ENCODE measurements around the gene ELFN2. TPM values are rescaled to one million over a fixed set of nuclear protein-coding genes. Genes with fewer than 3 reads are reported as not detected.

Gene ELFN2
- total and polyA plus RNA-seq, 2 experiments from 2014 or later: 0.40 to 0.53 TPM

DNA sequence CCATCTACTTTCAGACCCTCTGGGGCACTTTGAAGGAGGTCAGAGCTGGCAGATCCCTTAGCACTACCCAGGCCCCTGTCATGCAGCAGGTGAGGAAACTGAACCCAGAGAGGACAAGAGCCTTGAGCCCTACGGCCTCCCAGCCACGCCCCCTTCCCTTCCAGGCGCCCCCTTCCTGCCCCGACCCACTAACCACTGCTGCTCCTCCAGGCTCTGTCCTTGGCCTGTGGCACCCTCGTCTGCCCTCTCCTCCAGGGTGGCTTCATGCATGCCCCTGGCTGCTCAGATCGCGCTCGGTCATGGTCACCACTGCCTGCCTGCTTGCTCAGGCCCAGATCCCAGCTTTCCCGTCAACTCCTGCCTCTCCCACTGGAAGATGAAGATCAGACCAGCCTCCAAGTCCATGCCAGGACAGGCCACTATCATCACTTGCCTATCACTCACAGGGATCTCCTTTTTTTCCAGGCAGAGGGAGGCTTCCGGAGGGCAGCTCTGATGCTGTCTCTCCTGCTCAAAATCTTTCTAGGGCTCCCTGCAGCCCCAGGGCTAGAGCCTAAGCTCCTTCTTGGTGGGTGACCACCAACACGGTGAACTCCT, 30.7 kb downstream of the ELFN2 start:
- no peak overlapping the region for H2AFZ ChIP-seq
- no peak overlapping the region for H3K4me2 ChIP-seq
- H3K4me3 ChIP-seq: no peak overlapping the region
- H3K27ac ChIP-seq: no peak overlapping the region
- H3K27me3 ChIP-seq: no peaks in the 10 kb centered on the region
- H4K20me1 ChIP-seq (ENCODE audit: insufficient read depth, poor library complexity, severe bottlenecking): no peaks in the 10 kb centered on the region
- no peak for TF ChIP-seq EZH2phosphoT487 (IDR thresholded peaks at IDR 0.05; ENCODE audit: low read depth, severe bottlenecking, unreplicated experiment)
- TF ChIP-seq EZH2 (IDR thresholded peaks at IDR 0.05; ENCODE audit: borderline replicate concordance): no peak
- TF ChIP-seq CTCF (IDR thresholded peaks at IDR 0.05; ENCODE audit: poor library complexity): no peak
- H3K9me3 ChIP-seq (ENCODE audit: low read depth): no peaks in the 10 kb centered on the region
- peaks cover 13% of the 10 kb centered on the region for H3K4me1 ChIP-seq (ENCODE audit: insufficient read depth)
- no peak for DNase-seq (ENCODE audit: low spot score)
- 85% methylated on average over 7 of the region's 11 CpGs for WGBS (ENCODE audit: low lambda C conversion rate, missing lambda C conversion rate)
- no peaks in the 10 kb centered on the region for H3K36me3 ChIP-seq (replicated peaks; ENCODE audit: insufficient read depth, low read depth)
- no peaks in the 10 kb centered on the region for H3K9me2 ChIP-seq (replicated peaks; ENCODE audit: insufficient read depth)
- no peaks in the 10 kb centered on the region for H3K79me2 ChIP-seq

DNA sequence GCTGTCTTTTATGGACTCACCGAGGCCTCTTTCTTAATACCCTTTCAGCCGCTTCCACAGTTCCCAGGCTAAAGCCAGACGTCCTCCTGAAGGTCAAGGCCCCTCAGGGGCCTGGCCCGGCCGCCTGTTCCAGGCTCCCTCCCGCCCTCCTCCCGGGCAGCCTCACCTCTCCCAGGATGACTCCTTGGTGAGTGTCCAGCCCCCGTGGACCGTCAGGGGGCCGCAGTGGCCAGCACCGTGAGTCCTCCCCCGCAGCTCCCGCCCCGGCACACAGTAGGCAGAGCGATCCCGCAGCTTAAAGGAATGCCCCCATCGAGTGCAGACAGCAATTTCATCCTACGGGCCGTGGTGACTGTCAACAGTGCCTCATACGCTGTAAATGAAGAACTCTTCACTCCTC, 32.9 kb downstream of the ELFN2 start:
- Histone ChIP-seq H3K36me3 (replicated peaks; ENCODE audit: insufficient read depth, low read depth) (no peaks in the 10 kb centered on the region), H3K27ac (no peak overlapping the region), H3K9me3 (ENCODE audit: low read depth) (no peaks in the 10 kb centered on the region), H3K9me2 (replicated peaks; ENCODE audit: insufficient read depth) (no peaks in the 10 kb centered on the region), H2AFZ (no peak overlapping the region), H3K4me2 (no peak overlapping the region), H3K79me2 (no peaks in the 10 kb centered on the region), H3K4me1 (ENCODE audit: insufficient read depth) (no peaks in the 10 kb centered on the region), H3K4me3 (no peak overlapping the region), H4K20me1 (ENCODE audit: insufficient read depth, poor library complexity, severe bottlenecking) (no peaks in the 10 kb centered on the region), H3K27me3 (no peaks in the 10 kb centered on the region)
- TF ChIP-seq CTCF (IDR thresholded peaks at IDR 0.05; ENCODE audit: poor library complexity): no peak
- no peak for TF ChIP-seq EZH2 (IDR thresholded peaks at IDR 0.05; ENCODE audit: borderline replicate concordance)
- no peak for TF ChIP-seq EZH2phosphoT487 (IDR thresholded peaks at IDR 0.05; ENCODE audit: low read depth, severe bottlenecking, unreplicated experiment)
- DNase-seq (ENCODE audit: low spot score): no peak
- 74% methylated on average over 15 of the region's 20 CpGs for WGBS (ENCODE audit: low lambda C conversion rate, missing lambda C conversion rate)

DNA sequence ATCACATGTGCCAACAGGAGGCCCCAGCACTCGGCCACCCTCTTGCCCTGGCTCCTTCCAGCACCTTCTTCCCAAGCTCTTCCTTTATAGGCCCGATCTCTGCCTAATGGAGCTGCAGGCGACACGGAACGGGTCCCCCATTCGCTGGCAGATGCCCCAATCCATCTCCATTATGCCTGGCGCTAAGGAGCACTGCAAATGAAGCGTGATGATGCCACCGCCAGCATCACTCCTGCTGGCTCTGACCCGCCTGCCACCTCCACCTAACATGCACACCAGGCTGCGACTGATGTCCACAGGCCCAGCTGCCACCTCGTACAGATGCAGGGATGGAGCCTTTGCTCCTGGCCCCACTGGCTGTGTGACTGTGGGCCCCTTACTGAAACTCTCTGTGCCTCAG, 33.5 kb downstream of the ELFN2 start:
- H2AFZ ChIP-seq: no peak overlapping the region
- no peak for DNase-seq (ENCODE audit: low spot score)
- H3K4me3 ChIP-seq: no peak overlapping the region
- no peaks in the 10 kb centered on the region for H3K79me2 ChIP-seq
- WGBS (ENCODE audit: low lambda C conversion rate, missing lambda C conversion rate): 88% methylated on average over 12 of the region's 12 CpGs
- no peak overlapping the region for H3K27ac ChIP-seq
- H3K4me1 ChIP-seq (ENCODE audit: insufficient read depth): no peaks in the 10 kb centered on the region
- H3K36me3 ChIP-seq (replicated peaks; ENCODE audit: insufficient read depth, low read depth): no peaks in the 10 kb centered on the region
- no peaks in the 10 kb centered on the region for H3K27me3 ChIP-seq
- H3K4me2 ChIP-seq: no peak overlapping the region
- H4K20me1 ChIP-seq (ENCODE audit: insufficient read depth, poor library complexity, severe bottlenecking): no peaks in the 10 kb centered on the region
- H3K9me3 ChIP-seq (ENCODE audit: low read depth): no peaks in the 10 kb centered on the region
- TF ChIP-seq EZH2phosphoT487 (IDR thresholded peaks at IDR 0.05; ENCODE audit: low read depth, severe bottlenecking, unreplicated experiment) (no peak), CTCF (IDR thresholded peaks at IDR 0.05; ENCODE audit: poor library complexity) (no peak), EZH2 (IDR thresholded peaks at IDR 0.05; ENCODE audit: borderline replicate concordance) (no peak)
- H3K9me2 ChIP-seq (replicated peaks; ENCODE audit: insufficient read depth): no peaks in the 10 kb centered on the region
